Retina (tissue), 1 donor: ENCODE data around the gene MPZL1.

Experiments used
- DNase-seq: peaks from one replicate; pipeline ENCODE4 v3.0.0-alpha.2; 2016

Gene MPZL1

GRCh38 chr1:167752219-167752985 is 30.6 kb downstream of the MPZL1 start:
- no peak for DNase-seq

- peak; percentile 29 for DNase-seq
Measured at GRCh38 chr1:167755654-167756053, 33.9 kb downstream of the MPZL1 start.

- DNase-seq, result no peak
Measured at GRCh38 chr1:167756730-167757405, 35.1 kb downstream of the MPZL1 start.

- no peak for DNase-seq
Measured at GRCh38 chr1:167757433-167758309, 35.9 kb downstream of the MPZL1 start.

GRCh38 chr1:167761400-167761799 is 39.6 kb downstream of the MPZL1 start:
- no peak for DNase-seq

- DNase-seq, result no peak
Measured at GRCh38 chr1:167762061-167762746, 40.4 kb downstream of the MPZL1 start.

- DNase-seq, result no peak
Measured at GRCh38 chr1:167763525-167764220, 41.9 kb downstream of the MPZL1 start.

GRCh38 chr1:167764458-167765330 is 42.9 kb downstream of the MPZL1 start:
- DNase-seq, result no peak

GRCh38 chr1:167765496-167765895 is 43.7 kb downstream of the MPZL1 start:
- DNase-seq, result no peak

- no peak for DNase-seq
Measured at GRCh38 chr1:167766538-167766937, 44.8 kb downstream of the MPZL1 start.

- no peak for DNase-seq
Measured at GRCh38 chr1:167767761-167768160, 46.0 kb downstream of the MPZL1 start.

- DNase-seq, result no peak
Measured at GRCh38 chr1:167770127-167770526, 48.3 kb downstream of the MPZL1 start.

GRCh38 chr1:167772436-167772835 is 50.7 kb downstream of the MPZL1 start:
- DNase-seq, result no peak

- no peak for DNase-seq
Measured at GRCh38 chr1:167773516-167773915, 51.7 kb downstream of the MPZL1 start.

- DNase-seq, result no peak
Measured at GRCh38 chr1:167774710-167775109, 52.9 kb downstream of the MPZL1 start.

GRCh38 chr1:167775178-167775577 is 53.4 kb downstream of the MPZL1 start:
- DNase-seq, result no peak

GRCh38 chr1:167776151-167776550 is 54.4 kb downstream of the MPZL1 start:
- DNase-seq, result no peak

- DNase-seq, result no peak
Measured at GRCh38 chr1:167776616-167777268, 55.0 kb downstream of the MPZL1 start.

- no peak for DNase-seq
Measured at GRCh38 chr1:167777269-167777650, 55.5 kb downstream of the MPZL1 start.

GRCh38 chr1:167781558-167781957 is 59.8 kb downstream of the MPZL1 start:
- no peak for DNase-seq

GRCh38 chr1:167782946-167783345 is 61.2 kb downstream of the MPZL1 start:
- DNase-seq, result no peak
